Activated naive CD8-positive, alpha-beta T cell treated with anti-CD3 and anti-CD28 coated beads, Interleukin-2, amount 10 ng/mL, durations not matched to agents 7 days and 5 days (primary cell): ENCODE measurements around the gene MAGI1. TPM values are rescaled to one million over a fixed set of nuclear protein-coding genes. Genes with fewer than 3 reads are reported as not detected.

Experiments
- ATAC-seq: fragments of 150-1000 bp; cut with Tn5 transposase; one replicate; pipeline ENCODE4 v1.10.0; 2021; ENCODE audit warnings: low read depth, moderate library complexity
- POLR2A ChIA-PET: fragments of 350-600 bp; sonication (Branson Sonifier 250); formaldehyde crosslinking; loops from one replicate; lab custom pipeline; 2021; ENCODE audit warnings: antibody characterized with exemption; lab: Charles Lee
- DNase-seq: peaks from one replicate; pipeline ENCODE4 v3.0.0; 2021
- H3K27ac Mint-ChIP-seq: one replicate; pipeline ENCODE4 v1.8.0; 2022; ENCODE audit warnings: mild to moderate bottlenecking, mixed read lengths
- H3K27me3 Mint-ChIP-seq: one replicate; pipeline ENCODE4 v1.8.0; 2022; ENCODE audit warnings: mild to moderate bottlenecking, moderate library complexity, mixed read lengths
- H3K36me3 Mint-ChIP-seq: one replicate; pipeline ENCODE4 v1.8.0; 2021; ENCODE audit warnings: mild to moderate bottlenecking, mixed read lengths
- H3K4me1 Mint-ChIP-seq: one replicate; pipeline ENCODE4 v1.8.0; 2021; ENCODE audit warnings: mixed read lengths
- H3K4me3 Mint-ChIP-seq: one replicate; pipeline ENCODE4 v1.8.0; 2022; ENCODE audit warnings: mild to moderate bottlenecking, moderate library complexity, mixed read lengths
- H3K9me3 Mint-ChIP-seq: one replicate; pipeline ENCODE4 v1.8.0; 2021; ENCODE audit warnings: mixed read lengths
- total RNA-seq, 2 experiments: library from RNA; stranded (reverse); gene quantifications; one replicate each; pipeline ENCODE4 v1.2.3, GENCODE V29; 2021

Gene MAGI1
- total RNA-seq: not detected

GRCh38 chr3:66038726-66039589, at the start of gene MAGI1:
MAGI1 (minus strand) TSS chr3:66038918; CDS start chr3:66038308, 610 bp downstream.
- H3K27ac Mint-ChIP-seq: no peak within 1 kb of the TSS
- H3K9me3 Mint-ChIP-seq: peaks cover 1% of the 10 kb centered on the region
- POLR2A ChIA-PET: no interaction called here
- peaks cover 2% of the 10 kb centered on the region for H3K36me3 Mint-ChIP-seq
- peak; percentile 58 for ATAC-seq
- peaks cover 4% of the 10 kb centered on the region for H3K4me1 Mint-ChIP-seq
- H3K4me3 Mint-ChIP-seq: peak within 1 kb of the TSS; percentile 87
- H3K27me3 Mint-ChIP-seq: peaks cover 59% of the 10 kb centered on the region
- DNase-seq: peak; percentile 43

DNA sequence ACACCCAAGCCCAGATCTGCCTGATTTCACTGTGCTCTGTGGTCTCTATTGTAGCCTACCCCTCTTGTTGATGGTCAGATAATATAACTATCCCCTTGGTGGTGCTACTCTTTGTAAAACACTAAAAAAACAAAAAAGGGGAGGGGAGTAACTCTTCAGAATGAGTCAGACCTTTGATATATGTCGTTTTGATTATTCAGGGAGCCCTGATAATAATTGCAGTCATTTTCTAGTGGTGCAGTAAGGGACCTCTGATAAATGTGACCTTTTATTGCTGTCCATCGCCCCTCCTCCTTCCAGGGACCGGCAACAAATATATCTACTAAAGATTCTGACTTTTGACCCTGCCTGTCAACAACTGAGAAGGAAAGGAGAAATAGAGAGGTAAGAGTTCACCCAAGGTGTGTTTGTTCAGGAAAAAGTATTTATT, 45.1 kb upstream of the MAGI1 start:
- Mint-ChIP-seq H3K27me3 (no peaks in the 10 kb centered on the region), H3K36me3 (no peaks in the 10 kb centered on the region), H3K27ac (no peak overlapping the region), H3K4me3 (no peak overlapping the region), H3K9me3 (no peaks in the 10 kb centered on the region), H3K4me1 (no peaks in the 10 kb centered on the region)
- POLR2A ChIA-PET: no interaction called here
- ATAC-seq: no peak
- DNase-seq: no peak

DNA sequence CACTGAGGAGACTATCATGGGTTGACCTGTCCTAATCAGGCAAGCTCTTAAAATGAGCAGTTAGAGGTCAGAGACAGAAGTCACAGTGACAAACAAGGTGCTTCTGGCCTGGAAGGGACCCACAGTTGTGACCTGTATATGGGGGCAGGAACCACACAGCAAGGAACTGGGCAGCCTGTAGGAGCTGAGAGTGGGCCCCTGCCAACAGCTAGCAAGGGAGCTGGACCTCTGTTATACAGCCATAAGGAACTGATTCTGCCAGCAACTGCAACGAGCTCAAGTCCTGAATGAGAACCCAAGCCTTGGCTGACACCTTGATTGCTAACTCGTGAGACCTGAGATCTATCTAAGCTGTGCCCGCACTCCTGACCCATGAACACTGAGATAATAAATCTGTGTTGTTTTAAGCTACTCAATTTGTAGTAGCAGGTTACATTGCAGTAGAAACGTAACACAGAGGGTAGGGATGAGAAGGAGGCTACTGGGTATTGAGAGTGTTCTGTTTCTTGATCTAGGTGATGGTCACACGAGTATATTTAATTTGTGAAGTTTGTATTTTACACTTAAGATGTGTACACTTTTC, 44.5 kb upstream of the MAGI1 start:
- H3K27me3 Mint-ChIP-seq: no peaks in the 10 kb centered on the region
- ATAC-seq (no peak), DNase-seq (no peak)
- no peak overlapping the region for H3K27ac Mint-ChIP-seq
- no peaks in the 10 kb centered on the region for H3K9me3 Mint-ChIP-seq
- H3K36me3 Mint-ChIP-seq: no peaks in the 10 kb centered on the region
- POLR2A ChIA-PET: no interaction called here
- H3K4me1 Mint-ChIP-seq: no peaks in the 10 kb centered on the region
- no peak overlapping the region for H3K4me3 Mint-ChIP-seq

- Mint-ChIP-seq H3K4me3 (no peak overlapping the region), H3K27ac (no peak overlapping the region), H3K4me1 (no peaks in the 10 kb centered on the region), H3K36me3 (no peaks in the 10 kb centered on the region), H3K9me3 (no peaks in the 10 kb centered on the region), H3K27me3 (no peaks in the 10 kb centered on the region)
- POLR2A ChIA-PET: no interaction called here
- ATAC-seq (no peak), DNase-seq (no peak)
These were observed 44.0 kb upstream of the MAGI1 start for GRCh38 chr3:66082679-66083078.

GRCh38 chr3:66080167-66080566, 41.4 kb upstream of the MAGI1 start:
- Mint-ChIP-seq H3K9me3 (no peaks in the 10 kb centered on the region), H3K4me1 (no peaks in the 10 kb centered on the region), H3K27ac (no peak overlapping the region), H3K27me3 (no peaks in the 10 kb centered on the region), H3K4me3 (no peak overlapping the region), H3K36me3 (no peaks in the 10 kb centered on the region)
- no peak for DNase-seq
- ATAC-seq: no peak
- POLR2A ChIA-PET: no interaction called here

GRCh38 chr3:66077973-66078372, 39.3 kb upstream of the MAGI1 start:
- Mint-ChIP-seq H3K27me3 (no peaks in the 10 kb centered on the region), H3K9me3 (peaks cover 1% of the 10 kb centered on the region), H3K4me1 (no peaks in the 10 kb centered on the region), H3K27ac (no peak overlapping the region), H3K4me3 (no peak overlapping the region), H3K36me3 (no peaks in the 10 kb centered on the region)
- no peak for DNase-seq
- POLR2A ChIA-PET: no interaction called here
- ATAC-seq: no peak

GRCh38 chr3:66076861-66077470, 38.2 kb upstream of the MAGI1 start:
- POLR2A ChIA-PET: no interaction called here
- ATAC-seq (no peak), DNase-seq (no peak)
- H3K4me3 Mint-ChIP-seq: no peak overlapping the region
- no peaks in the 10 kb centered on the region for H3K27me3 Mint-ChIP-seq
- H3K36me3 Mint-ChIP-seq: no peaks in the 10 kb centered on the region
- no peak overlapping the region for H3K27ac Mint-ChIP-seq
- H3K4me1 Mint-ChIP-seq: no peaks in the 10 kb centered on the region
- H3K9me3 Mint-ChIP-seq: peaks cover 1% of the 10 kb centered on the region

DNA sequence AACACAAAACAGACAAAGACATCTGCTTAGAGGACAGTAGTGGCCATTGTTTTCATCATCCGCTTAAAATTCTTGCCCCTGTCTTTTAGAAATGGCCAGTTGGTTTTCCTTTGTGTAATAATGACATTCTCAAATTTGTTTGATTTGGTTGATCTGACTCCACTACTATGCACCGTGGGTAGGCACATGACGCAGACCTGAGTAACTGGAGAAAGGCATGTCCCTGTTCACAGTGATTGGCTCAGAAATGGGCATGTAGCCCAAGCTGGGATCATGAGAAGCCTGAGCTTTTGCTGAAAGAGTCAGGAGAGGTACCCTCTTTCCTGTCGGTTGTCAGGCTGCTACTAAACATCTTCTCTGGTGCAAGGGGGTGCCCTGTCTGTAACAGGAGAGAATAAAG, 36.6 kb upstream of the MAGI1 start:
- ATAC-seq (no peak), DNase-seq (no peak)
- Mint-ChIP-seq H3K4me1 (no peaks in the 10 kb centered on the region), H3K4me3 (no peak overlapping the region), H3K27ac (no peak overlapping the region), H3K9me3 (peaks cover 1% of the 10 kb centered on the region), H3K36me3 (no peaks in the 10 kb centered on the region), H3K27me3 (no peaks in the 10 kb centered on the region)
- POLR2A ChIA-PET: interaction anchor here (0.6 kb wide), 1 partner anchor 81 kb away, joined by 3 read pairs; no protein-coding TSS in a partner anchor

DNA sequence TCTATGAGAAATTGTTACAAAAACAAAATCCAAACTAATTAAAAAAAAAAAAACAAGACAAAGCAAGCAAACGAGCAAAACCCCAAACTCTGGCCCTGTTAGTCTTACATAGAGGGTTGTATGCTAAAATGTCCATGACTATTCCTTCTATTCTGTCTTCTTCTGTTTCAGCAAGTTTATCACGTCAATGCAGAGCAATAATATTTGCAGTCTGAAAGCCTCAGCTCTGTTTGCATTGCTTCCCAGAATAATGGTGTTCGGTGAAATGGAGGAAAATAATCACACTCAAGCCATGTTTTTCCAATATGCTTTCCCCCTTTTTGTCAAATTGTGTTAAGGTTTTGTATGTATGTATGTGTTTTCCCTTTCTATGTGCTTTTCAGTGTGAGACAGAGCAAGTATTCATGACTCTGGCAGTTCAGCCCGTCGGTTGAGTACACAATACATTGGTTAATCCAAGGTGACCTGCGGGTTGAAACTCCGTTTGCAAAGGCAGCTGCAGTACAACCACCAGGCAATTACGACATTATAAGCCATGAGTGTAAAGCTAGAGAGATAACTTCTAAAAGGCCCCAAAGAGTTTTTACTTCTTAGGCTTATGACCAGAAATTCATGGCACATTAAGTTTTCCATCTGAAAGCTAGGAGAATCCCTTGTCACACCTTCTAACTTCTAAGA, 34.9 kb upstream of the MAGI1 start:
- H3K4me3 Mint-ChIP-seq: no peak overlapping the region

DNA sequence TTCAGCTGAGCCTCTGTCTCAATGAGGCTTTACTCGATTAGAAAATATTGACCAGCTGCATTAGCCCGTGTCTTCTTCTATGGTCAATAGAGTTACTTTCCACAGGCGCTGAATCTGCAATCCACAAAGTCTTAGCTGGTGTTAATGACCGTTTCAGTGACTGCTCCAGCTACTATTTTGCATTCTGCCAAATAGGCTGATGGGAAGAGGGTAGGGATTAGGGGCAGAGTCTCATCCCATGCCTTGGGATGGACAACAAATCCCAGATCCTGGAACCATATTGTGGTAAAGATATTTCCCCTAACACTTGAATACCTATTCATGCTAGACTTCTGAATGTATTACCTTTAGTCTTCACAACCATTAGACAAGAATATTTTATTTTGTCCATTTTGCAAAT, 29.5 kb upstream of the MAGI1 start:
- Mint-ChIP-seq H3K4me1 (no peaks in the 10 kb centered on the region), H3K27me3 (no peaks in the 10 kb centered on the region), H3K9me3 (no peaks in the 10 kb centered on the region), H3K4me3 (no peak overlapping the region), H3K27ac (no peak overlapping the region), H3K36me3 (no peaks in the 10 kb centered on the region)
- POLR2A ChIA-PET: no interaction called here
- no peak for ATAC-seq
- DNase-seq: no peak

More for the DNA sequence above, 34.9 kb upstream of the MAGI1 start:
- ATAC-seq: no peak
- Mint-ChIP-seq H3K36me3 (no peaks in the 10 kb centered on the region), H3K27ac (no peak overlapping the region), H3K4me1 (no peaks in the 10 kb centered on the region), H3K9me3 (peaks cover 1% of the 10 kb centered on the region), H3K27me3 (no peaks in the 10 kb centered on the region)
- POLR2A ChIA-PET: no interaction called here
- DNase-seq: no peak

DNA sequence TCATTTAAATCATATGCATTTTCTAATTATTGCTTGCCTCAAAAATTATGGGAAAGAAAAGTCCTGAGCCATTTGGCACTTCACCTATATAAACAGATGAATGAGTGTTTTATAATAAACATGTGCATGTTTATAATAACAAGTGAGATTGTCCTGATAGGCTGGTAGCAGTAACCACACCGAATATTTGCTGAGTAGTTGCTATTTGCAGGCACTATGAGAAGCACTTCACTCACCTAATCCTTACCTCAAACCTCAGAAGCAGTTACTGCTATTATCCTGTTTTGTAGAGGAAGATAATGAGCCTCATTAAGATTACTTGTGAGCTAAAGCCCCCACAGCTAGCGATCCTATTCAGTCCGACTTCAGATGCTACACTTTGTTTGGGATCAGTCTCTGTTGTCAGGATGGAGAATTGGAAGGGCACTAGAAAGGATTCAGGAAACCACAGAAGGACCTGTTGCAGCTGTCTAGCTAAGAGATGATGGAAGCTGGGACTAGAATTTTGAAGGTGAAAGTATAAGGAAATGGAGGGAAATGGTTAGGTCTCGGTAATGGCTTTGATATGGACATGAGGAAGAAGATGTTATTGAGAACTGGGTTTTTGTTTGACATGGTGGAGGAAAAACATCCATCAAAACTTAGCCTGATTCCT, 28.4 kb upstream of the MAGI1 start:
- H3K9me3 Mint-ChIP-seq: no peaks in the 10 kb centered on the region
- no peak overlapping the region for H3K27ac Mint-ChIP-seq
- no peaks in the 10 kb centered on the region for H3K36me3 Mint-ChIP-seq
- ATAC-seq: no peak
- DNase-seq: no peak
- POLR2A ChIA-PET: no interaction called here
- no peaks in the 10 kb centered on the region for H3K4me1 Mint-ChIP-seq
- no peak overlapping the region for H3K4me3 Mint-ChIP-seq
- no peaks in the 10 kb centered on the region for H3K27me3 Mint-ChIP-seq

- H3K36me3 Mint-ChIP-seq: no peaks in the 10 kb centered on the region
- no peaks in the 10 kb centered on the region for H3K27me3 Mint-ChIP-seq
- DNase-seq (no peak), ATAC-seq (no peak)
- POLR2A ChIA-PET: no interaction called here
- no peak overlapping the region for H3K27ac Mint-ChIP-seq
- no peaks in the 10 kb centered on the region for H3K9me3 Mint-ChIP-seq
- no peaks in the 10 kb centered on the region for H3K4me1 Mint-ChIP-seq
- no peak overlapping the region for H3K4me3 Mint-ChIP-seq
These were observed 16.6 kb upstream of the MAGI1 start for GRCh38 chr3:66055289-66055688.

DNA sequence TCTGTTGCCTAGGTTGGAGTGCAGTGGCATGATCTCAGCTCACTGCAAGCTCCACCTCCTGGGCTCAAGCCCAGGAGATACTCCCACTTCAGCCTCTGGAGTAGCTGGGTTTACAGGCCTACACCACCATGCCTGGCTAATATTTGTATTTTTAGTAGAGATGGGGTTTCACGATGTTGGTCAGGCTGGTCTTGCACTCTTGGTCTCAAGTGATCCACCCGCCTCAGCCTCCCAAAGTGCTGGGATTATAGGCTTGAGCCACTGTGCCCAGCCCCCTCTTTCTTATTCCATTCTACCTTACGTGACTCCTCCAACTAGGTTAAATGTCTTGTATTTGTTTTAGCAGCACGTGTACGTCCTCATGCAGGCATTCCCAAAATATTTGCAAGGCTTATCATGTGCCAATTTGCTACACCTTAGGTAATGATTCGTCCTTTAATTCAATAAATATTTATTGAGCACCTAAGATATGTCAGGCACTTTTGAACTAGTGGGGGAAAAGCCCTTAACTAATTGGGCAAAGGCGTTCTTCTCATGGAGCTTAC, 14.9 kb upstream of the MAGI1 start:
- POLR2A ChIA-PET: no interaction called here
- no peak overlapping the region for H3K27ac Mint-ChIP-seq
- H3K4me1 Mint-ChIP-seq: no peaks in the 10 kb centered on the region
- no peaks in the 10 kb centered on the region for H3K36me3 Mint-ChIP-seq
- H3K9me3 Mint-ChIP-seq: no peaks in the 10 kb centered on the region
- no peak for ATAC-seq
- no peak for DNase-seq
- no peak overlapping the region for H3K4me3 Mint-ChIP-seq
- no peaks in the 10 kb centered on the region for H3K27me3 Mint-ChIP-seq
